Upper lobe of left lung (tissue), 4 donors: ENCODE results near the gene GPR146.

Source experiments
- CTCF ChIP-seq, 6 experiments: fragments of 450-650 bp in 4 of 6; fragments of 200-600 bp in 2 of 6; sonication (generic) in 2 of 6; IDR thresholded peaks; one replicate each; pipeline ENCODE4 v1.5.1; 2016 to 2019; ENCODE audit warnings: antibody characterized with exemption in 6 of 6
- POLR2A ChIP-seq, 4 donors: fragments of 450-650 bp; IDR thresholded peaks; one replicate each; pipeline ENCODE4 v1.5.1; 2016 to 2017; ENCODE audit warnings: antibody characterized with exemption in 4 of 4, mild to moderate bottlenecking in 2 of 4

GRCh38 chr7:1064581-1064980, 20.2 kb downstream of the GPR146 start:
- no peak for TF ChIP-seq POLR2A (IDR thresholded peaks at IDR 0.05)
- TF ChIP-seq CTCF (IDR thresholded peaks at IDR 0.05): no peak
